Measurements from ENCODE around the gene RABGAP1L. TPM values are rescaled to one million over a fixed set of nuclear protein-coding genes. Genes with fewer than 3 reads are reported as not detected.

RABGAP1L gene
- total RNA-seq, 6 experiments from 2014 or later: 11.7 to 23.1 (median 18.5) TPM

DNA sequence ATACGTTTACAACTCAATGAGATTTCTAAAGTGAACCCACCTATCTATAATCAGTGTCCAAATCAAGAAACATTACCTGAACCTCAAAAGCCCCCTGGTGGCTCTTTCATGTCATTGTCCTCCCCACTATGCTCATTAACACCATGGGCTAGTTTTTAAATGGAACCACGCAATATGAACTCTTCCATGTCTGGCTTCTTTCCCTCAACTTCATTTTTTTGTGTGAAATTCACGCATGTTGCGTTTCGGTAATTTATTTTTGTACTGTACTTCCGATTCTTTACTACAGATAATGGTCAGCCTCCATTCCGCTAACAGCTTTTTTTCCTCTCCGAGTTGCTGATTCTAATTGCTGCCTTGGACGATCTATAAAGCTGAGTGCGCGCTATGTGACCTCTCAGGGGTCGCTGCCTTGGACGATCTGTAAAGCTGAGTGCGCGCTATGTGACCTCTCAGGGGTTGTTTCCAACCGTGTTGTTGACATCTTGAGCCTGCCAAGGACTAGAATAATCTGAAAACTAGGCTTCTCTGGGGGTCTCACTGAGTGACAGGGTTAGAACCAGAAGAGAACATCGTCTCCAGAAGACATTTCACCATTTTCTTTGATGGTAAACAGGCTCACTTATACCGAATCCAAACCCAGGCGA, 839.4 kb downstream of the RABGAP1L start:
- H3K27ac ChIP-seq: peak overlapping the region; percentile 99
- intact Hi-C loops (cut with DNase I): loop anchor here in 1 of 2 donors (5.0 kb wide), 1 partner anchor 231 kb away; no protein-coding TSS in a partner anchor
- DNase-seq (peak in 1 of 3 donors; percentile 57), ATAC-seq (peak; percentile 30 to 37 (median 34))
- TF ChIP-seq POLR2A (IDR thresholded peaks at IDR 0.05): no peak
- TF ChIP-seq, protein P1, sequence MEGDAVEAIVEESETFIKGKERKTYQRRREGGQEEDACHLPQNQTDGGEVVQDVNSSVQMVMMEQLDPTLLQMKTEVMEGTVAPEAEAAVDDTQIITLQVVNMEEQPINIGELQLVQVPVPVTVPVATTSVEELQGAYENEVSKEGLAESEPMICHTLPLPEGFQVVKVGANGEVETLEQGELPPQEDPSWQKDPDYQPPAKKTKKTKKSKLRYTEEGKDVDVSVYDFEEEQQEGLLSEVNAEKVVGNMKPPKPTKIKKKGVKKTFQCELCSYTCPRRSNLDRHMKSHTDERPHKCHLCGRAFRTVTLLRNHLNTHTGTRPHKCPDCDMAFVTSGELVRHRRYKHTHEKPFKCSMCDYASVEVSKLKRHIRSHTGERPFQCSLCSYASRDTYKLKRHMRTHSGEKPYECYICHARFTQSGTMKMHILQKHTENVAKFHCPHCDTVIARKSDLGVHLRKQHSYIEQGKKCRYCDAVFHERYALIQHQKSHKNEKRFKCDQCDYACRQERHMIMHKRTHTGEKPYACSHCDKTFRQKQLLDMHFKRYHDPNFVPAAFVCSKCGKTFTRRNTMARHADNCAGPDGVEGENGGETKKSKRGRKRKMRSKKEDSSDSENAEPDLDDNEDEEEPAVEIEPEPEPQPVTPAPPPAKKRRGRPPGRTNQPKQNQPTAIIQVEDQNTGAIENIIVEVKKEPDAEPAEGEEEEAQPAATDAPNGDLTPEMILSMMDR (IDR thresholded peaks at IDR 0.05): peak; percentile 71 to 95 (median 78)
- no peaks in the 10 kb centered on the region for H3K36me3 ChIP-seq
- H3K9me3 ChIP-seq: no peaks in the 10 kb centered on the region
- peak overlapping the region; percentile 51 to 78 (median 76) for H3K4me3 ChIP-seq
- WGBS (ENCODE audit: insufficient coverage, low coverage, low lambda C conversion rate, missing lambda C conversion rate): 3% methylated on average over 19 of the region's 19 CpGs
- H3K4me1 ChIP-seq: peaks cover 0 to 21% (median 3%) of the 10 kb centered on the region in 4 donors
- H3K27me3 ChIP-seq: no peaks in the 10 kb centered on the region

DNA sequence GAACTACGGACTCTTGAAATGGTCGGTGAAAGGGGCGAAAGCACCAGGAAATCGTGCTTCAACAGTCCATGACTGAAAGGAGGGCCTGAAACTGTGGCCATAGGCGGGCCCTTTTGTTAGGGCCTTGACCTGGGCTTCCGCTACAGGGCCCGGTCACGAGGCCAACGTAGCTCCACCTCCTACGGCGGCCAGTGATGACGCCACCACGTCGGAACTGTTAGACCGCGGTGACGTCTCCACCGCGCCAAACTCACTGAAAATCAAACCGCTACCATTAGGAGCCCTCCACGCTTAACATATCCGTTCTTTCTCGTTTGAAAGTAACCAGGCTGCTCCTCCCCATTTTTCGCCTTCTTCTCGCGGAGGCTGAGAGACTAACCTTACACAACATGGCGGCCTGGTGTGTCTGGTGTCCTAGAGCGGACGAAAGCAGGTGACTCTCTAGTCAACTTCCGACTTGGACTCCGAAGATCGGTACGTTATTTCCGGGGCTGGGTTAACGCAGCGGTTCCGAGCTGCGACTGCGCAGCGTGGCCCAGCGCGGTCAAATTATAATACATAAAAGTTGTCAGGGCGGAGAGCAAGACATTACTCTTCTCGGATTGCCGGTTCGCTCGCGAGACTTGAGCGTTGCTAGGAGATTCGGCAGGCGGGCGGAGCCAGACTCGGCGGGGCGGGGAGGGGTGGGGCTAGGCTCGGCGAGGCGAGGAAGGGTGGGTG, 840.1 kb downstream of the RABGAP1L start:
- Histone ChIP-seq H3K27ac (peak overlapping the region; percentile 99), H3K4me1 (peaks cover 0 to 21% (median 3%) of the 10 kb centered on the region in 4 donors), H3K27me3 (no peaks in the 10 kb centered on the region), H3K9me3 (no peaks in the 10 kb centered on the region), H3K4me3 (peak overlapping the region; percentile 76 to 84 (median 78)), H3K36me3 (no peaks in the 10 kb centered on the region)
- TF ChIP-seq, protein P1 (IDR thresholded peaks at IDR 0.05): no peak
- TF ChIP-seq POLR2A (IDR thresholded peaks at IDR 0.05): peak; percentile 97
- ATAC-seq (peak; percentile 82 to 91 (median 88)), DNase-seq (peak; percentile 99)
- intact Hi-C loops (cut with DNase I): loop anchor here in 1 of 2 donors (5.0 kb wide), 1 partner anchor 232 kb away; no protein-coding TSS in a partner anchor
- WGBS (ENCODE audit: insufficient coverage, low coverage, low lambda C conversion rate, missing lambda C conversion rate): 0% methylated on average over 32 of the region's 58 CpGs

DNA sequence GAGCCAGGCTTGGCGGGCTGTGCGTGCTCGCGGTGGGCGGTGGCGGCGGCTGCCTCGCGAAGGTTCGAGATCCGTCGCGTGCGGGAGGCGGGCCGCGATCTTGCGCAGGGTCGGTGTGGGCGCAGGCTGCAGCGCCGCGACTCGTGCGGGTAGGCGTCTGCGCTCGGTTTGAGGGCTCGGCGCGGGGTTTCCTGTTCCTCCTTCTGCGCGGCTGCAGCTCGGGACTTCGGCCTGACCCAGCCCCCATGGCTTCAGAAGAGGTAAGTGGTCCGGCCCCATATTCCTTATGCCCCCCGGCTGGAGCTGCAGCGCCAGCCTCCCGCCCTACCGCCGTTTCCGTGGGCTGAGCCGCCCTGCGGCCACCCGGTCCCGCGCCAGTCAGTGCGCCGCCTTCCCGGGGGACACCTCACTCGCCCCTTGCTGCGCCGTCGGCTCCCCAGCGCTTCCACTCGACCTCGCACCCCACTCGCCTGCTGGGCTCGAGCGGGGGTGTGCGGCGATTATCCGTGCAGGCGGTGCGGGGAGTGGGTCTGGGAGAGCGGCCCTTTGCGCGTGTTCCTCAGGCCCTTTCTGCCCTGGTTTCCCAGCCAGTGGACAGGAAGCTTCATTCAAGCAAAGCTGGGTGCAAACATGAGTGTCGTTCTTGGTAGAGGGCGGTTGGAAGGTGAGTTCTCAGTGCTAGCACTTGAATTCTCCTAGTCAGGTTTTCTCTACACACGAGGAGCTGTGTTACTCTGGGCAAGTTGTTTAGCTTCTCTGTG, 840.8 kb downstream of the RABGAP1L start, which contains the start of gene CACYBP:
CACYBP (plus strand) TSS at position 12 of the 761 bp plus-strand sequence; CDS start at position 246, 234 bp downstream.
- H3K27me3 ChIP-seq: no peaks in the 10 kb centered on the region
- H3K36me3 ChIP-seq: peaks cover 0 to 1% (median 0%) of the 10 kb centered on the region in 4 donors
- DNase-seq: peak; percentile 61 to 77 (median 69)
- intact Hi-C loops (cut with DNase I): loop anchor here in 1 of 2 donors (5.0 kb wide), 1 partner anchor 233 kb away; no protein-coding TSS in a partner anchor
- peak; percentile 12 to 28 (median 21) for ATAC-seq
- peak within 1 kb of the TSS; percentile 76 to 84 (median 78) for H3K4me3 ChIP-seq
- no peak for TF ChIP-seq POLR2A (IDR thresholded peaks at IDR 0.05)
- TF ChIP-seq, protein P1 (IDR thresholded peaks at IDR 0.05): no peak
- H3K27ac ChIP-seq: peak within 1 kb of the TSS; percentile 99
- H3K9me3 ChIP-seq: no peaks in the 10 kb centered on the region
- peaks cover 0 to 21% (median 3%) of the 10 kb centered on the region in 4 donors for H3K4me1 ChIP-seq
- 0% methylated on average over 15 of the region's 71 CpGs for WGBS (ENCODE audit: insufficient coverage, low coverage, low lambda C conversion rate, missing lambda C conversion rate)

DNA sequence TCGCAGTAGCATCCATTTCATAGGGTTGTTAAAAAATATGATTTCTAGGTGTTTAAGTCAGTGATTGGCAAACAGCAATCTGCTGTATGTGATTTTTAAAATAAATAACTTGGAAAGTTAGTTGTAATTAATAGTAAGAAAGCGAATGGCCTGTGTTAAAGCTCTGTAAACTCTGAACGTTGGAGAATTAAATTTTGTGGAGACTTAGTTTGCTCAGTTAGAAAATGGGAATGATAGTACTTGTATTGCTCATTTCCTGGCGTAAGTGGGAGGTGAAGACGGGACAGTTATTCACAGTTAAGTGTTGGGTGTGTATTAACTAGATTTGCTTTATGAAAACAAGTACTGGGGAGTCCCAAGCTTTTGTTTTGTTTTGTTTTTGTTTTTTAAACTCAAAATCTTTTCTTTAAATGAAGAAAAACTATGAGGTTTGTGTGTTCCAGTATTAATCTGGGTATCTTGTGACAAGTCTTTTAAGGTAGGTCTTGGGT, 841.4 kb downstream of the RABGAP1L start:
- no peak for ATAC-seq
- TF ChIP-seq, protein P1 (IDR thresholded peaks at IDR 0.05): no peak
- no peak for TF ChIP-seq POLR2A (IDR thresholded peaks at IDR 0.05)
- under 1% methylated on average over 5 of the region's 5 CpGs for WGBS (ENCODE audit: insufficient coverage, low coverage, low lambda C conversion rate, missing lambda C conversion rate)
- Histone ChIP-seq H3K4me3 (peak overlapping the region; percentile 76 to 84 (median 78)), H3K36me3 (peaks cover 0 to 8% (median 0%) of the 10 kb centered on the region in 4 donors), H3K27ac (peak overlapping the region; percentile 99), H3K9me3 (no peaks in the 10 kb centered on the region), H3K4me1 (peaks cover 0 to 21% (median 3%) of the 10 kb centered on the region in 4 donors), H3K27me3 (no peaks in the 10 kb centered on the region)
- no peak for DNase-seq
- intact Hi-C loops (cut with DNase I): no loop called here

All from right lobe of liver (tissue), 6 donors.